ENCODE measurements around the gene HIGD2A. TPM values are rescaled to one million over a fixed set of nuclear protein-coding genes. Genes with fewer than 3 reads are reported as not detected.

HIGD2A gene
- polyA plus RNA-seq, 1 donor from 2014 or later = 61.8 TPM

DNA sequence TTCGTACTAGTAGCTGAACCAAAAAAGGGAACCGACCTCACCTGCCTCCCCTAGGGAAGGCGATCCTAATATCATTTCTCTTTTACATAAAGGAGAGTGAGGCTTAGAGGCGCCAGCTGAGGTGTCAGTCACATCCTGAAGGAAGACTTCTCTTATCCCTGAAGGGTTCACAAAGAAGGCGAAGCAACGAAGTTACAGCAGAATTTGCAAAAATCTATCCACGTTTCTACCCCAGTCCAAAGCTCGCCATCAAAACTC lies 26.4 kb upstream of the HIGD2A start:
- Histone ChIP-seq H3K9me2 (ENCODE audit: insufficient read depth, low read length) (no peaks in the 10 kb centered on the region), H3K9me3 (ENCODE audit: low read length) (no peaks in the 10 kb centered on the region), H3K79me2 (replicated peaks; ENCODE audit: insufficient read depth, low read length) (peaks cover 32% of the 10 kb centered on the region), H3K9ac (ENCODE audit: low read length) (peak overlapping the region; percentile 95), H3K27me3 (ENCODE audit: insufficient read depth, low read depth, low read length) (no peaks in the 10 kb centered on the region), H3K4me2 (ENCODE audit: low read length) (no peak overlapping the region), H3K4me3 (ENCODE audit: low read length) (peak overlapping the region; percentile 98), H3K27ac (ENCODE audit: low read length) (no peak overlapping the region), H4K20me1 (ENCODE audit: insufficient read depth) (no peaks in the 10 kb centered on the region), H3F3A (ENCODE audit: insufficient read depth, low read length, poor library complexity, severe bottlenecking) (no peaks in the 10 kb centered on the region), H3K36me3 (ENCODE audit: insufficient read depth, low read length) (no peaks in the 10 kb centered on the region), H2AFZ (ENCODE audit: low read depth, low read length) (peak overlapping the region; percentile 95)
- TF ChIP-seq SMC3 (conservative IDR thresholded peaks at IDR 0.05; ENCODE audit: poor library complexity) (no peak), REST (IDR thresholded peaks at IDR 0.05; ENCODE audit: borderline replicate concordance) (no peak), POLR2AphosphoS5 (IDR thresholded peaks at IDR 0.05) (no peak), EZH2 (IDR thresholded peaks at IDR 0.05; ENCODE audit: borderline replicate concordance, insufficient read depth, low read length, poor library complexity, severe bottlenecking) (no peak), MXI1 (conservative IDR thresholded peaks at IDR 0.05; ENCODE audit: poor library complexity, severe bottlenecking) (no peak), EP300 (conservative IDR thresholded peaks at IDR 0.05; ENCODE audit: poor library complexity, severe bottlenecking) (no peak), RAD21 (conservative IDR thresholded peaks at IDR 0.05) (no peak), TAF1 (IDR thresholded peaks at IDR 0.05; ENCODE audit: low read depth) (no peak)
- TF ChIP-seq, protein P1, sequence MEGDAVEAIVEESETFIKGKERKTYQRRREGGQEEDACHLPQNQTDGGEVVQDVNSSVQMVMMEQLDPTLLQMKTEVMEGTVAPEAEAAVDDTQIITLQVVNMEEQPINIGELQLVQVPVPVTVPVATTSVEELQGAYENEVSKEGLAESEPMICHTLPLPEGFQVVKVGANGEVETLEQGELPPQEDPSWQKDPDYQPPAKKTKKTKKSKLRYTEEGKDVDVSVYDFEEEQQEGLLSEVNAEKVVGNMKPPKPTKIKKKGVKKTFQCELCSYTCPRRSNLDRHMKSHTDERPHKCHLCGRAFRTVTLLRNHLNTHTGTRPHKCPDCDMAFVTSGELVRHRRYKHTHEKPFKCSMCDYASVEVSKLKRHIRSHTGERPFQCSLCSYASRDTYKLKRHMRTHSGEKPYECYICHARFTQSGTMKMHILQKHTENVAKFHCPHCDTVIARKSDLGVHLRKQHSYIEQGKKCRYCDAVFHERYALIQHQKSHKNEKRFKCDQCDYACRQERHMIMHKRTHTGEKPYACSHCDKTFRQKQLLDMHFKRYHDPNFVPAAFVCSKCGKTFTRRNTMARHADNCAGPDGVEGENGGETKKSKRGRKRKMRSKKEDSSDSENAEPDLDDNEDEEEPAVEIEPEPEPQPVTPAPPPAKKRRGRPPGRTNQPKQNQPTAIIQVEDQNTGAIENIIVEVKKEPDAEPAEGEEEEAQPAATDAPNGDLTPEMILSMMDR (IDR thresholded peaks at IDR 0.05; ENCODE audit: poor library complexity, severe bottlenecking) = no peak

DNA sequence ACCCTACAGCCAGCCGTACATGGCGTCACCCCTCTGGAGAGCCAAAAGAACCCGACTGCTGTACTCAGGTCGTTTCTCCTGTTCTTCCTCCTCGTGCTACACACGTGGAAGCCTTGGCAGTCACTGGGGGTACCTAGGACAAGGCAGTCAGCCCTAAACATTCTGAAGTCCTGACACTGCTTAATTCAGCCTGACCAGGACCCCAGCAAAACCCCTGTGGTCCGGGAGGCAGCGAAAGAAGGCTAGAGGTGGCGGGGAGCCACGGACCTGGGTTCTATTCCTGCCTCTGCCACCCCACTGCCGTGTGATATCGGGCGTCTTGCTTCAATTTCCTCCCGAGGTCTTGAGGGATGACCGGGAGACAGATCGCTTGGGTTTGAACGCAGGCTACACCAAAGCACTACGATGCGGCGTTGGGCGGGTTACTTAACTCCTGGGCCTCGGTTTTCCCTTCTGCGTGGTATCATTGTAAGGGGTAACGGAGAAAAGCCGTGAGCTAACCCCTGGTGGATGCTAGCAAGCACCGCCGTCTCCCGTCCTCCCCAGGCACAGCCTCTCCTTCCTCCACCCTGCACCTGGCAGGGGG lies 23.7 kb upstream of the HIGD2A start:
- no peaks in the 10 kb centered on the region for H3K9me2 ChIP-seq (ENCODE audit: insufficient read depth, low read length)
- peak overlapping the region; percentile 59 for H3K4me2 ChIP-seq (ENCODE audit: low read length)
- peak overlapping the region; percentile 97 for H3K4me3 ChIP-seq (ENCODE audit: low read length)
- H2AFZ ChIP-seq (ENCODE audit: low read depth, low read length) = peak overlapping the region; percentile 60
- H3K9ac ChIP-seq (ENCODE audit: low read length) = peak overlapping the region; percentile 87
- TF ChIP-seq EZH2 (IDR thresholded peaks at IDR 0.05; ENCODE audit: borderline replicate concordance, insufficient read depth, low read length, poor library complexity, severe bottlenecking) = no peak
- TF ChIP-seq, protein P1 (IDR thresholded peaks at IDR 0.05; ENCODE audit: poor library complexity, severe bottlenecking) = peak; percentile 8
- H3K27me3 ChIP-seq (ENCODE audit: insufficient read depth, low read depth, low read length) = no peaks in the 10 kb centered on the region
- H3K79me2 ChIP-seq (replicated peaks; ENCODE audit: insufficient read depth, low read length) = peaks cover 14% of the 10 kb centered on the region
- H4K20me1 ChIP-seq (ENCODE audit: insufficient read depth) = no peaks in the 10 kb centered on the region
- H3K9me3 ChIP-seq (ENCODE audit: low read length) = no peaks in the 10 kb centered on the region
- H3K27ac ChIP-seq (ENCODE audit: low read length) = peak overlapping the region; percentile 8
- no peaks in the 10 kb centered on the region for H3K36me3 ChIP-seq (ENCODE audit: insufficient read depth, low read length)
- no peaks in the 10 kb centered on the region for H3F3A ChIP-seq (ENCODE audit: insufficient read depth, low read length, poor library complexity, severe bottlenecking)

All from neural cell (in vitro differentiated cells).